ENCODE data around the gene SLC6A16.

SLC6A16 gene

GRCh38 chr19:49347191-49347590, 22.2 kb upstream of the SLC6A16 start:
- in situ Hi-C loops (cut with MboI; ENCODE audit: low pct_unique_long_range_greater_than_20kb, low sequenced_read_pairs, unreplicated experiment) = no loop called here

GRCh38 chr19:49344505-49345423, 19.8 kb upstream of the SLC6A16 start:
- in situ Hi-C loops (cut with MboI; ENCODE audit: low pct_unique_long_range_greater_than_20kb, low sequenced_read_pairs, unreplicated experiment) = no loop called here
- no peak for TF ChIP-seq CTCF (IDR thresholded peaks at IDR 0.05; ENCODE audit: extremely low read depth, insufficient read depth, missing control alignments)
- DNase-seq (ENCODE audit: low spot score) = no peak

More at GRCh38 chr19:49347191-49347590, 22.2 kb upstream of the SLC6A16 start:
- no peak for DNase-seq (ENCODE audit: low spot score)
- TF ChIP-seq CTCF (IDR thresholded peaks at IDR 0.05; ENCODE audit: extremely low read depth, insufficient read depth, missing control alignments) = no peak

- TF ChIP-seq CTCF (IDR thresholded peaks at IDR 0.05; ENCODE audit: extremely low read depth, insufficient read depth, missing control alignments) = no peak
- peak; percentile 54 for DNase-seq (ENCODE audit: low spot score)
- in situ Hi-C loops (cut with MboI; ENCODE audit: low pct_unique_long_range_greater_than_20kb, low sequenced_read_pairs, unreplicated experiment) = no loop called here
Observed at GRCh38 chr19:49343123-49343522, 18.1 kb upstream of the SLC6A16 start.

GRCh38 chr19:49342291-49342721, 17.3 kb upstream of the SLC6A16 start:
- no peak for TF ChIP-seq CTCF (IDR thresholded peaks at IDR 0.05; ENCODE audit: extremely low read depth, insufficient read depth, missing control alignments)
- in situ Hi-C loops (cut with MboI; ENCODE audit: low pct_unique_long_range_greater_than_20kb, low sequenced_read_pairs, unreplicated experiment) = no loop called here
- DNase-seq (ENCODE audit: low spot score) = no peak

- no peak for TF ChIP-seq CTCF (IDR thresholded peaks at IDR 0.05; ENCODE audit: extremely low read depth, insufficient read depth, missing control alignments)
- no peak for DNase-seq (ENCODE audit: low spot score)
- in situ Hi-C loops (cut with MboI; ENCODE audit: low pct_unique_long_range_greater_than_20kb, low sequenced_read_pairs, unreplicated experiment) = no loop called here
Observed at GRCh38 chr19:49340865-49341718, 16.1 kb upstream of the SLC6A16 start.

GRCh38 chr19:49340069-49340864, 15.3 kb upstream of the SLC6A16 start:
- no peak for TF ChIP-seq CTCF (IDR thresholded peaks at IDR 0.05; ENCODE audit: extremely low read depth, insufficient read depth, missing control alignments)
- in situ Hi-C loops (cut with MboI; ENCODE audit: low pct_unique_long_range_greater_than_20kb, low sequenced_read_pairs, unreplicated experiment) = no loop called here
- peak; percentile 96 for DNase-seq (ENCODE audit: low spot score)
